PC-3 (cell line): Measurements from ENCODE around the gene NEBL. TPM values are rescaled to one million over a fixed set of nuclear protein-coding genes. Genes with fewer than 3 reads are reported as not detected.

Experiments
- ATAC-seq: fragments of 200-7000 bp; cut with Tn5 transposase; 2 replicates; pipeline ENCODE4 v1.9.1; 2020; ENCODE audit warnings: mild to moderate bottlenecking, moderate library complexity
- BruUV-seq: library from RNA; stranded (reverse); fragments of 400-500 nt; replicated peaks from 2 replicates; lab custom pipeline; 2021; lab: Mats Ljungman, UMichigan
- CTCF ChIA-PET: fragments of 300-600 bp; sonication (Branson Sonifier 250); formaldehyde crosslinking; loops from one replicate; lab custom pipeline; 2022; ENCODE audit warnings: antibody characterized with exemption; lab: Charles Lee
- POLR2A ChIA-PET: fragments of 300-600 bp; sonication (Branson Sonifier 250); formaldehyde crosslinking; loops from one replicate; lab custom pipeline; 2022; ENCODE audit warnings: antibody characterized with exemption; ENCODE audit not compliant: unreplicated experiment; lab: Charles Lee
- DNase-seq: peaks from one replicate; pipeline ENCODE4 v3.0.0-alpha.2; 2015
- H2AFZ ChIP-seq: fragments of 300-600 bp; sonication (generic); 2 replicates; pipeline ENCODE4 v1.6.0; 2016; ENCODE audit warnings: antibody characterized with exemption, low read length
- H3F3A ChIP-seq: fragments of 300-600 bp; sonication (generic); one replicate; pipeline ENCODE4 v1.6.0; 2017; ENCODE audit warnings: antibody characterized with exemption, low read length, control low read depth, mild to moderate bottlenecking; ENCODE audit not compliant: unreplicated experiment
- H3K27ac ChIP-seq: fragments of 300-600 bp; sonication (generic); 2 replicates; pipeline ENCODE4 v1.5.1; 2016; ENCODE audit warnings: mild to moderate bottlenecking, low read length
- H3K27me3 ChIP-seq: fragments of 300-600 bp; sonication (generic); 2 replicates; pipeline ENCODE4 v1.6.1; 2016; ENCODE audit warnings: low read length, mixed read lengths
- H3K36me3 ChIP-seq: fragments of 300-600 bp; sonication (generic); 2 replicates; pipeline ENCODE4 v1.6.1; 2016; ENCODE audit warnings: low read depth, mixed run types, low read length, mixed read lengths
- H3K4me1 ChIP-seq: fragments of 300-600 bp; sonication (generic); 2 replicates; pipeline ENCODE4 v1.5.1; 2016; ENCODE audit warnings: low read length; ENCODE audit not compliant: insufficient read depth
- H3K4me2 ChIP-seq: fragments of 300-600 bp; sonication (generic); 2 replicates; pipeline ENCODE4 v1.6.0; 2016; ENCODE audit warnings: low read length
- H3K4me3 ChIP-seq: fragments of 300-600 bp; sonication (generic); 2 replicates; pipeline ENCODE4 v1.5.1; 2016; ENCODE audit warnings: mild to moderate bottlenecking, low read length, mixed read lengths
- H3K79me2 ChIP-seq: fragments of 300-600 bp; sonication (generic); 2 replicates; pipeline ENCODE4 v1.6.1; 2017; ENCODE audit warnings: low read length, mixed read lengths
- H3K9ac ChIP-seq: fragments of 300-600 bp; sonication (generic); 2 replicates; pipeline ENCODE4 v1.6.0; 2016; ENCODE audit warnings: mild to moderate bottlenecking, low read length
- H3K9me2 ChIP-seq: fragments of 300-600 bp; sonication (generic); replicated peaks from 2 replicates; pipeline ENCODE4 v1.6.1; 2016; ENCODE audit warnings: mixed run types, low read length, mixed read lengths
- H3K9me3 ChIP-seq: fragments of 300-600 bp; sonication (generic); 2 replicates; pipeline ENCODE4 v1.6.1; 2016; ENCODE audit warnings: low read length, mixed read lengths
- H4K20me1 ChIP-seq: fragments of 300-600 bp; sonication (generic); 2 replicates; pipeline ENCODE4 v1.6.1; 2016; ENCODE audit warnings: low read length, mixed read lengths
- CTCF ChIP-seq: fragments of 300-600 bp; sonication (generic); conservative IDR thresholded peaks from 2 replicates; pipeline ENCODE4 v1.5.1; 2017; ENCODE audit warnings: antibody characterized with exemption, low read depth, mild to moderate bottlenecking, low read length
- EZH2 ChIP-seq: fragments of 300-600 bp; sonication (generic); IDR thresholded peaks from one replicate; pipeline ENCODE4 v1.6.1; 2017; ENCODE audit warnings: antibody characterized with exemption, mild to moderate bottlenecking, low read length; ENCODE audit not compliant: unreplicated experiment
- EZH2phosphoT487 ChIP-seq: fragments of 300-600 bp; sonication (generic); IDR thresholded peaks from 2 replicates; pipeline ENCODE4 v1.6.1; 2018; ENCODE audit warnings: mild to moderate bottlenecking, antibody characterized with exemption, low read length, borderline replicate concordance
- intact Hi-C: fragments of 100-400 bp; cut with micrococcal nuclease; formaldehyde crosslinking; loops from 2 replicates; pipeline ENCODE4 v1.9.0; 2023
- total RNA-seq: library from RNA; depleted of rRNA; stranded (reverse); fragments of >200 nt; gene quantifications from 2 replicates; pipeline ENCODE4 v1.2.3, GENCODE V29; 2014

NEBL gene
- total RNA-seq, 1 experiment from 2014 or later, result 14.7 TPM

- Histone ChIP-seq H3K79me2 (no peaks in the 10 kb centered on the region), H3K27ac (no peak overlapping the region), H3K4me2 (no peak overlapping the region), H3K9me2 (no peaks in the 10 kb centered on the region), H3K36me3 (no peaks in the 10 kb centered on the region), H3F3A (no peaks in the 10 kb centered on the region), H3K9ac (no peak overlapping the region), H3K4me1 (no peaks in the 10 kb centered on the region), H3K4me3 (no peak overlapping the region), H3K27me3 (peaks cover 24% of the 10 kb centered on the region), H2AFZ (no peak overlapping the region), H3K9me3 (no peaks in the 10 kb centered on the region), H4K20me1 (no peaks in the 10 kb centered on the region)
- ChIA-PET POLR2A (no interaction called here), CTCF (no interaction called here)
- ATAC-seq (no peak), DNase-seq (no peak)
- BruUV-seq, result no TSS peak
- TF ChIP-seq EZH2 (no peak), CTCF (no peak), EZH2phosphoT487 (no peak)
- intact Hi-C loops, result no loop called here
Measured at GRCh38 chr10:20742737-20743541, 154.2 kb downstream of the NEBL start.

GRCh38 chr10:20740120-20740519 lies 157.0 kb downstream of the NEBL start:
- no peak overlapping the region for H2AFZ ChIP-seq
- H3K9me3 ChIP-seq, result no peaks in the 10 kb centered on the region
- ChIA-PET POLR2A (no interaction called here), CTCF (no interaction called here)
- no peaks in the 10 kb centered on the region for H4K20me1 ChIP-seq
- peaks cover 12% of the 10 kb centered on the region for H3K27me3 ChIP-seq
- TF ChIP-seq CTCF (no peak), EZH2 (no peak), EZH2phosphoT487 (no peak)
- no peak overlapping the region for H3K9ac ChIP-seq
- DNase-seq (no peak), ATAC-seq (no peak)
- H3K4me2 ChIP-seq, result no peak overlapping the region
- H3K9me2 ChIP-seq, result no peaks in the 10 kb centered on the region
- no peaks in the 10 kb centered on the region for H3K36me3 ChIP-seq
- no TSS peak for BruUV-seq
- H3K79me2 ChIP-seq, result no peaks in the 10 kb centered on the region
- H3K4me1 ChIP-seq, result no peaks in the 10 kb centered on the region
- intact Hi-C loops, result no loop called here
- no peak overlapping the region for H3K4me3 ChIP-seq
- no peaks in the 10 kb centered on the region for H3F3A ChIP-seq
- H3K27ac ChIP-seq, result no peak overlapping the region

- CTCF ChIA-PET, result no interaction called here
- POLR2A ChIA-PET, result no interaction called here
- H2AFZ ChIP-seq, result no peak overlapping the region
- no peaks in the 10 kb centered on the region; the same call in 1 of the 2 replicates for H3K27me3 ChIP-seq
- DNase-seq, result peak; percentile 24
- no peaks in the 10 kb centered on the region for H3K4me1 ChIP-seq
- no peak overlapping the region for H3K27ac ChIP-seq
- H3K4me3 ChIP-seq, result no peak overlapping the region
- no peaks in the 10 kb centered on the region for H3F3A ChIP-seq
- no peak overlapping the region for H3K9ac ChIP-seq
- no peaks in the 10 kb centered on the region for H3K79me2 ChIP-seq
- TF ChIP-seq EZH2 (no peak), CTCF (no peak), EZH2phosphoT487 (no peak)
- no peaks in the 10 kb centered on the region for H4K20me1 ChIP-seq
- ATAC-seq, result no peak
- H3K4me2 ChIP-seq, result no peak overlapping the region
- intact Hi-C loops, result no loop called here
- H3K9me2 ChIP-seq, result no peaks in the 10 kb centered on the region
- no TSS peak for BruUV-seq
- no peaks in the 10 kb centered on the region for H3K9me3 ChIP-seq
- no peaks in the 10 kb centered on the region for H3K36me3 ChIP-seq
Measured at GRCh38 chr10:20737107-20737506, 160.0 kb downstream of the NEBL start.
